Sigmoid colon (tissue), 4 donors: ENCODE data around the gene MROH7.

ENCODE experiments used
- POLR2A ChIP-seq, 2 donors: fragments of 450-650 bp; IDR thresholded peaks; one replicate each; pipeline ENCODE4 v1.6.1; 2016; ENCODE audit warnings: antibody characterized with exemption in 2 of 2, mild to moderate bottlenecking in 2 of 2, moderate library complexity in 2 of 2
- POLR2AphosphoS5 ChIP-seq, 4 donors: sonication (generic); formaldehyde crosslinking; IDR thresholded peaks; one replicate each; pipeline ENCODE4 v1.6.1; 2017; ENCODE audit warnings: antibody characterized with exemption in 4 of 4
- TF ChIP-seq, protein P1 (sequence below), 4 experiments: fragments of 450-650 bp in 3 of 4; fragments of 200-600 bp in 1 of 4; IDR thresholded peaks; one replicate each; pipeline ENCODE4 v1.5.1; 2016 to 2019; ENCODE audit warnings: antibody characterized with exemption in 4 of 4, mild to moderate bottlenecking in 3 of 4, moderate library complexity in 2 of 4

DNA sequence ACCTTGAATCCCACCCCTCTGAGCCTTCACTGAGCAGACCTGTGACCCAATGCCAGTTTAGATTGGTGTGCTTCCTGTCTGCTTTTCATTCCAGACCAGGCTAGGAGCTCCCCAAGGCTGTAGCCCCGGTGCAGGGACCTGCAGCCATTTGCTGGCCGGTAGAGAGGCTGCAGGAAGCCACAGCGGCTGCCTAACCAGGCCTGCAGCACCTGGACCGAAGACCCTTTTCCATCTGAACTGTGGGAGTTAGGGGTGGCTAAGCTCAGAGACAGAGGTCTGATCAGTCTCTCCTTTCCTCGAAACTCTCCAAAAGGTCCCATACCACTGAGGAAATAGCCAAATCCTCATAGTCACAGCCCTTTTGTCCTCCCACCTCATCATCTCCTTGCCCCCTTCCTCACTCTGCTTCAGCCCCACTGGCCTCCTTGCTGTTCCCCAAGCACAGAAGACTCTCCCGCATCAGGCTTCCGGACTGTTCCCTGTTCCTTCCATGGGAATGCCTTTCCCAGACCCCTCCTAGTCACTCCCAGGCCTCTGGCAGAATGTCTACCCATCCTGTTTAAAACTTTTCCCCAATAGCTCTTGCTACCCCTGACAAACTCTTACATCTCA, 73.4 kb downstream of the MROH7 start:
- TF ChIP-seq, protein P1, sequence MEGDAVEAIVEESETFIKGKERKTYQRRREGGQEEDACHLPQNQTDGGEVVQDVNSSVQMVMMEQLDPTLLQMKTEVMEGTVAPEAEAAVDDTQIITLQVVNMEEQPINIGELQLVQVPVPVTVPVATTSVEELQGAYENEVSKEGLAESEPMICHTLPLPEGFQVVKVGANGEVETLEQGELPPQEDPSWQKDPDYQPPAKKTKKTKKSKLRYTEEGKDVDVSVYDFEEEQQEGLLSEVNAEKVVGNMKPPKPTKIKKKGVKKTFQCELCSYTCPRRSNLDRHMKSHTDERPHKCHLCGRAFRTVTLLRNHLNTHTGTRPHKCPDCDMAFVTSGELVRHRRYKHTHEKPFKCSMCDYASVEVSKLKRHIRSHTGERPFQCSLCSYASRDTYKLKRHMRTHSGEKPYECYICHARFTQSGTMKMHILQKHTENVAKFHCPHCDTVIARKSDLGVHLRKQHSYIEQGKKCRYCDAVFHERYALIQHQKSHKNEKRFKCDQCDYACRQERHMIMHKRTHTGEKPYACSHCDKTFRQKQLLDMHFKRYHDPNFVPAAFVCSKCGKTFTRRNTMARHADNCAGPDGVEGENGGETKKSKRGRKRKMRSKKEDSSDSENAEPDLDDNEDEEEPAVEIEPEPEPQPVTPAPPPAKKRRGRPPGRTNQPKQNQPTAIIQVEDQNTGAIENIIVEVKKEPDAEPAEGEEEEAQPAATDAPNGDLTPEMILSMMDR (IDR thresholded peaks at IDR 0.05), result no peak
- TF ChIP-seq POLR2AphosphoS5 (IDR thresholded peaks at IDR 0.05), result no peak
- TF ChIP-seq POLR2A (IDR thresholded peaks at IDR 0.05), result no peak
